ENCODE results near the gene PHLPP1.

GRCh38 chr18:62881509-62882016, 166.2 kb downstream of the PHLPP1 start:
- TF ChIP-seq, protein P1, sequence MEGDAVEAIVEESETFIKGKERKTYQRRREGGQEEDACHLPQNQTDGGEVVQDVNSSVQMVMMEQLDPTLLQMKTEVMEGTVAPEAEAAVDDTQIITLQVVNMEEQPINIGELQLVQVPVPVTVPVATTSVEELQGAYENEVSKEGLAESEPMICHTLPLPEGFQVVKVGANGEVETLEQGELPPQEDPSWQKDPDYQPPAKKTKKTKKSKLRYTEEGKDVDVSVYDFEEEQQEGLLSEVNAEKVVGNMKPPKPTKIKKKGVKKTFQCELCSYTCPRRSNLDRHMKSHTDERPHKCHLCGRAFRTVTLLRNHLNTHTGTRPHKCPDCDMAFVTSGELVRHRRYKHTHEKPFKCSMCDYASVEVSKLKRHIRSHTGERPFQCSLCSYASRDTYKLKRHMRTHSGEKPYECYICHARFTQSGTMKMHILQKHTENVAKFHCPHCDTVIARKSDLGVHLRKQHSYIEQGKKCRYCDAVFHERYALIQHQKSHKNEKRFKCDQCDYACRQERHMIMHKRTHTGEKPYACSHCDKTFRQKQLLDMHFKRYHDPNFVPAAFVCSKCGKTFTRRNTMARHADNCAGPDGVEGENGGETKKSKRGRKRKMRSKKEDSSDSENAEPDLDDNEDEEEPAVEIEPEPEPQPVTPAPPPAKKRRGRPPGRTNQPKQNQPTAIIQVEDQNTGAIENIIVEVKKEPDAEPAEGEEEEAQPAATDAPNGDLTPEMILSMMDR (IDR thresholded peaks at IDR 0.05) = no peak
- TF ChIP-seq POLR2A (IDR thresholded peaks at IDR 0.05) = no peak

All from Peyer's patch (tissue), 4 donors.